HCT116 (cell line): Measurements from ENCODE around the gene BHLHE41. TPM values are rescaled to one million over a fixed set of nuclear protein-coding genes. Genes with fewer than 3 reads are reported as not detected.

Experiments used
- ATAC-seq: fragments of 200-7000 bp; cut with Tn5 transposase; 2 replicates; pipeline ENCODE4 v1.9.1; 2020; ENCODE audit warnings: mild to moderate bottlenecking, moderate library complexity
- BruUV-seq: library from RNA; stranded (reverse); fragments of 400-500 nt; replicated peaks from 2 replicates; lab custom pipeline; 2021; lab: Mats Ljungman, UMichigan
- CTCF ChIA-PET: fragments of 300-600 bp; sonication (Branson Sonifier 250); formaldehyde crosslinking; loops from one replicate; lab custom pipeline; 2021; ENCODE audit warnings: antibody characterized with exemption; lab: Charles Lee
- POLR2A ChIA-PET: fragments of 300-600, 350-600 bp; sonication (Branson Sonifier 250); formaldehyde crosslinking; loops from one replicate; lab custom pipeline; 2021; ENCODE audit warnings: antibody characterized with exemption; lab: Charles Lee
- RAD21 ChIA-PET, 2 experiments: fragments of 300-600 bp; sonication (Branson Sonifier 250); formaldehyde crosslinking; loops; one replicate each; lab custom pipeline; 2023; ENCODE audit warnings: low total read pairs in 2 of 2; ENCODE audit not compliant: uncharacterized antibody in 2 of 2, unreplicated experiment in 2 of 2, low non-redundant PET in 1 of 2; lab: Charles Lee
- DNase-seq: peaks from one replicate; pipeline ENCODE4 v3.0.0-alpha.2; 2010; ENCODE audit warnings: low read depth, low spot score
- H2AFZ ChIP-seq: fragments of 200-600 bp; shearing (Covaris generic), sonication (generic); 2 replicates; pipeline ENCODE4 v1.6.1; 2017; ENCODE audit warnings: low read depth, mixed run types, mixed read lengths, antibody characterized with exemption, low read length; ENCODE audit not compliant: poor library complexity, severe bottlenecking
- H3K27ac ChIP-seq: 2 replicates; pipeline ENCODE4 v1.5.1; 2012; ENCODE audit warnings: low read depth, low read length
- H3K27me3 ChIP-seq: fragments of 200-600 bp; sonication (generic); 2 replicates; pipeline ENCODE4 v1.6.1; 2016; ENCODE audit warnings: mixed run types, low read length, mixed read lengths; ENCODE audit not compliant: insufficient read depth
- H3K36me3 ChIP-seq, 2 experiments: fragments of 200-500 bp in 1 of 2; fragments of 200-600 bp in 1 of 2; sonication (Bioruptor generic) in 1 of 2; sonication (generic) in 1 of 2; 2 replicates each; pipeline versions ENCODE4 v1.5.1 to v1.6.1; 2014 to 2016; ENCODE audit warnings: low read length in 2 of 2, inconsistent platforms in 1 of 2, mixed read lengths in 1 of 2, mixed run types in 1 of 2; ENCODE audit not compliant: insufficient read depth in 2 of 2, control insufficient read depth in 1 of 2
- H3K4me1 ChIP-seq, 2 experiments: fragments of 200-600 bp in 1 of 2; sonication (generic) in 1 of 2; 2 replicates each; pipeline versions ENCODE4 v1.5.1 to v1.6.1; 2012 to 2017; ENCODE audit warnings: low read length in 2 of 2, inconsistent platforms in 1 of 2, mild to moderate bottlenecking in 1 of 2, mixed read lengths in 1 of 2, mixed run types in 1 of 2, moderate library complexity in 1 of 2; ENCODE audit not compliant: insufficient read depth in 2 of 2, control insufficient read depth in 1 of 2
- H3K4me2 ChIP-seq: fragments of 200-600 bp; sonication (generic); 2 replicates; pipeline ENCODE4 v1.6.1; 2017; ENCODE audit warnings: mixed run types, low read length, mixed read lengths
- H3K4me3 ChIP-seq, 2 experiments: fragments of 200-600 bp in 1 of 2; sonication (generic) in 1 of 2; replicated peaks in 1 of 2; 2 replicates each; pipeline ENCODE4 v1.5.1; 2011 to 2016; ENCODE audit warnings: low read length in 2 of 2, control low read depth in 1 of 2, low read depth in 1 of 2, mild to moderate bottlenecking in 1 of 2, mixed read lengths in 1 of 2, mixed run types in 1 of 2
- H3K79me2 ChIP-seq: fragments of 200-600 bp; sonication (generic); 2 replicates; pipeline ENCODE4 v1.6.1; 2017; ENCODE audit warnings: mild to moderate bottlenecking, mixed run types, low read length, moderate library complexity, mixed read lengths; ENCODE audit not compliant: insufficient read depth
- H3K9ac ChIP-seq: fragments of 200-600 bp; sonication (generic); 2 replicates; pipeline ENCODE4 v1.6.1; 2016; ENCODE audit warnings: low read length, mixed read lengths
- H3K9me2 ChIP-seq: fragments of 200-600 bp; sonication (generic), shearing (Covaris generic); 2 replicates; pipeline ENCODE4 v1.6.1; 2017; ENCODE audit warnings: mixed run types, mild to moderate bottlenecking, moderate library complexity; ENCODE audit not compliant: insufficient read depth
- H3K9me3 ChIP-seq, 2 experiments: fragments of 200-500 bp in 1 of 2; fragments of 200-600 bp in 1 of 2; sonication (Bioruptor generic) in 1 of 2; sonication (generic) in 1 of 2; 2 replicates each; pipeline ENCODE4 v1.6.1; 2014 to 2017; ENCODE audit warnings: low read length in 2 of 2, mixed read lengths in 2 of 2, inconsistent platforms in 1 of 2, low read depth in 1 of 2, mild to moderate bottlenecking in 1 of 2, mixed run types in 1 of 2, moderate library complexity in 1 of 2; ENCODE audit not compliant: control insufficient read depth in 1 of 2, insufficient read depth in 1 of 2
- H4K20me1 ChIP-seq: fragments of 200-600 bp; sonication (generic), shearing (Covaris generic); 2 replicates; pipeline ENCODE4 v1.6.1; 2017; ENCODE audit warnings: mixed run types, mild to moderate bottlenecking, moderate library complexity; ENCODE audit not compliant: insufficient read depth
- CBX3 ChIP-seq: IDR thresholded peaks from 2 replicates; pipeline ENCODE4 v1.6.1; 2012; ENCODE audit warnings: low read depth
- EZH2phosphoT487 ChIP-seq: fragments of 200-600 bp; IDR thresholded peaks from 2 replicates; pipeline ENCODE4 v1.6.1; 2018; ENCODE audit warnings: antibody characterized with exemption, borderline replicate concordance
- JUND ChIP-seq: IDR thresholded peaks from 2 replicates; pipeline ENCODE4 v1.6.1; 2012
- POLR2A ChIP-seq: IDR thresholded peaks from 2 replicates; pipeline ENCODE4 v1.7.0; 2011; ENCODE audit warnings: borderline replicate concordance; ENCODE audit not compliant: insufficient read depth, insufficient read length; ENCODE audit errors: extremely low read depth
- RAD21 ChIP-seq: IDR thresholded peaks from 2 replicates; pipeline ENCODE4 v1.6.1; 2012; ENCODE audit warnings: low read depth, mild to moderate bottlenecking
- SRF ChIP-seq: IDR thresholded peaks from 2 replicates; pipeline ENCODE4 v1.6.1; 2012; ENCODE audit warnings: low read depth
- YY1 ChIP-seq: IDR thresholded peaks from 2 replicates; pipeline ENCODE4 v1.6.1; 2011; ENCODE audit warnings: low read length, low read depth, moderate library complexity, mild to moderate bottlenecking; ENCODE audit not compliant: insufficient replicate concordance; ENCODE audit errors: extremely low read depth
- ZNF274 ChIP-seq: fragments of 200-500 bp; sonication (Bioruptor generic); IDR thresholded peaks from 2 replicates; pipeline ENCODE4 v1.6.1; 2014; ENCODE audit warnings: mild to moderate bottlenecking, low read depth, low read length, inconsistent platforms
- intact Hi-C: fragments of 100-400 bp; cut with micrococcal nuclease; formaldehyde crosslinking; loops from 2 replicates; pipeline ENCODE4 v1.10.0; 2022
- total RNA-seq: library from RNA; stranded (reverse); gene quantifications from one replicate; pipeline ENCODE4 v1.2.1, GENCODE V29; 2021; ENCODE audit not compliant: unreplicated experiment
- TF ChIP-seq, protein P1 (sequence below): IDR thresholded peaks from 2 replicates; pipeline ENCODE4 v1.6.1; 2012
- TF ChIP-seq, protein P2 (sequence below), 3 experiments: fragments of 200-600 bp in 1 of 3; sonication (generic) in 1 of 3; IDR thresholded peaks in 2 of 3; conservative IDR thresholded peaks in 1 of 3; 2 replicates each; pipeline ENCODE4 v1.5.1; 2012 to 2017; ENCODE audit warnings: low read depth in 2 of 3, low read length in 2 of 3, antibody characterized with exemption in 1 of 3, borderline replicate concordance in 1 of 3, control low read depth in 1 of 3, mild to moderate bottlenecking in 1 of 3, mixed read lengths in 1 of 3, mixed run types in 1 of 3, moderate library complexity in 1 of 3; ENCODE audit not compliant: insufficient read depth in 1 of 3

The BHLHE41 gene
- total RNA-seq, 1 experiment from 2014 or later = 4.7 TPM

GRCh38 chr12:26108915-26109314, 15.9 kb downstream of the BHLHE41 start:
- ChIA-PET CTCF (interaction anchor here (1.1 kb wide), 1 partner anchor 14 kb away, joined by 3 read pairs; no protein-coding TSS in a partner anchor), RAD21 (no interaction called here)
- no TSS peak for BruUV-seq

DNA sequence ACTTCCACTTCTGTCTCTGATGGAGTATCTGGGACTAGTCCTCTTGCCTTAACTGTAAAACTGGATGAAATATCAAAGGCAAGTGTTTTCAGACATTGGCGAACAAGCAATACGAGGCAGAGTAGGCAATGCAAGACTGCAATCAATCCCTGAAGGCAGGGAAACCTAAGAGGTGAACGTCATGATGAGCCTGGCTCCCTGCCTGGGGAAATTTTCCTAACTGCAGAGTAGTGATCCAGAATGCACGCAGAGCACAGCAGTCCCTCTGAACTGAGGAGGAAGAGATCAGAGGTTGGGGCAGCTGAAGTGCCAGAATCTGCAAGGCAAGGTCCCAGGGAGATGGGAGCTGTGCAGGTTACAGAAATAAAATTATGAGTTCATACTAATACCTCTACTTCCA, 18.5 kb downstream of the BHLHE41 start:
- H3K36me3 ChIP-seq = no peaks in the 10 kb centered on the region
- H2AFZ ChIP-seq = no peak overlapping the region
- H3K4me2 ChIP-seq = no peak overlapping the region
- ChIA-PET POLR2A (no interaction called here), CTCF (no interaction called here), RAD21 (no interaction called here)
- no peak overlapping the region for H3K9ac ChIP-seq
- no TSS peak for BruUV-seq
- no peak for ATAC-seq
- TF ChIP-seq EZH2phosphoT487 (no peak), RAD21 (no peak), CBX3 (no peak), YY1 (no peak), ZNF274 (no peak), SRF (no peak)
- TF ChIP-seq, protein P1, sequence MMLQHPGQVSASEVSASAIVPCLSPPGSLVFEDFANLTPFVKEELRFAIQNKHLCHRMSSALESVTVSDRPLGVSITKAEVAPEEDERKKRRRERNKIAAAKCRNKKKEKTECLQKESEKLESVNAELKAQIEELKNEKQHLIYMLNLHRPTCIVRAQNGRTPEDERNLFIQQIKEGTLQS = no peak
- peaks cover 4% of the 10 kb centered on the region in 2 experiments; a peak in 2 of 4 replicates for H3K4me1 ChIP-seq
- intact Hi-C loops = no loop called here
- H4K20me1 ChIP-seq = no peaks in the 10 kb centered on the region
- no peaks in the 10 kb centered on the region for H3K27me3 ChIP-seq
- DNase-seq = no peak
- H3K27ac ChIP-seq = no peak overlapping the region
- H3K9me2 ChIP-seq = no peaks in the 10 kb centered on the region
- H3K79me2 ChIP-seq = no peaks in the 10 kb centered on the region
- no peak overlapping the region for H3K4me3 ChIP-seq
- H3K9me3 ChIP-seq = no peaks in the 10 kb centered on the region

More at GRCh38 chr12:26108915-26109314, 15.9 kb downstream of the BHLHE41 start:
- intact Hi-C loops = no loop called here
- Histone ChIP-seq H3K4me3 (no peak overlapping the region), H3K9me3 (no peaks in the 10 kb centered on the region), H4K20me1 (no peaks in the 10 kb centered on the region), H3K36me3 (no peaks in the 10 kb centered on the region), H3K27me3 (no peaks in the 10 kb centered on the region), H3K4me2 (no peak overlapping the region), H3K4me1 (peaks cover 10 to 20% of the 10 kb centered on the region in 2 experiments), H3K9ac (no peak overlapping the region), H3K27ac (no peak overlapping the region), H3K9me2 (no peaks in the 10 kb centered on the region), H2AFZ (no peak overlapping the region), H3K79me2 (no peaks in the 10 kb centered on the region)
- no peak for TF ChIP-seq POLR2A
- TF ChIP-seq, protein P2, sequence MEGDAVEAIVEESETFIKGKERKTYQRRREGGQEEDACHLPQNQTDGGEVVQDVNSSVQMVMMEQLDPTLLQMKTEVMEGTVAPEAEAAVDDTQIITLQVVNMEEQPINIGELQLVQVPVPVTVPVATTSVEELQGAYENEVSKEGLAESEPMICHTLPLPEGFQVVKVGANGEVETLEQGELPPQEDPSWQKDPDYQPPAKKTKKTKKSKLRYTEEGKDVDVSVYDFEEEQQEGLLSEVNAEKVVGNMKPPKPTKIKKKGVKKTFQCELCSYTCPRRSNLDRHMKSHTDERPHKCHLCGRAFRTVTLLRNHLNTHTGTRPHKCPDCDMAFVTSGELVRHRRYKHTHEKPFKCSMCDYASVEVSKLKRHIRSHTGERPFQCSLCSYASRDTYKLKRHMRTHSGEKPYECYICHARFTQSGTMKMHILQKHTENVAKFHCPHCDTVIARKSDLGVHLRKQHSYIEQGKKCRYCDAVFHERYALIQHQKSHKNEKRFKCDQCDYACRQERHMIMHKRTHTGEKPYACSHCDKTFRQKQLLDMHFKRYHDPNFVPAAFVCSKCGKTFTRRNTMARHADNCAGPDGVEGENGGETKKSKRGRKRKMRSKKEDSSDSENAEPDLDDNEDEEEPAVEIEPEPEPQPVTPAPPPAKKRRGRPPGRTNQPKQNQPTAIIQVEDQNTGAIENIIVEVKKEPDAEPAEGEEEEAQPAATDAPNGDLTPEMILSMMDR (IDR thresholded peaks at IDR 0.05 in 2 of 3, conservative IDR thresholded peaks at IDR 0.05 in 1 of 3; ENCODE audit: borderline replicate concordance in 1 of 3, insufficient read depth in 1 of 3, low read depth in 2 of 3, low read length in 2 of 3) = no peak
- no peak for TF ChIP-seq ZNF274
- no peak for TF ChIP-seq JUND
- DNase-seq = no peak
- ATAC-seq = no peak
- POLR2A ChIA-PET = no interaction called here
